Measurements from ENCODE around the gene CDH4. TPM values are rescaled to one million over a fixed set of nuclear protein-coding genes. Genes with fewer than 3 reads are reported as not detected.

CDH4 gene
- total RNA-seq, 1 donor from 2014 or later, result 0.23 TPM

- Mint-ChIP-seq H3K9me3 (ENCODE audit: unreplicated experiment) (no peaks in the 10 kb centered on the region), H3K27me3 (ENCODE audit: unreplicated experiment) (peaks cover 10% of the 10 kb centered on the region), H3K4me1 (ENCODE audit: unreplicated experiment) (no peaks in the 10 kb centered on the region), H3K27ac (ENCODE audit: unreplicated experiment) (no peak overlapping the region), H3K36me3 (ENCODE audit: low read depth, unreplicated experiment) (no peaks in the 10 kb centered on the region), H3K4me3 (ENCODE audit: unreplicated experiment) (no peak overlapping the region)
- TF ChIP-seq, protein P1, sequence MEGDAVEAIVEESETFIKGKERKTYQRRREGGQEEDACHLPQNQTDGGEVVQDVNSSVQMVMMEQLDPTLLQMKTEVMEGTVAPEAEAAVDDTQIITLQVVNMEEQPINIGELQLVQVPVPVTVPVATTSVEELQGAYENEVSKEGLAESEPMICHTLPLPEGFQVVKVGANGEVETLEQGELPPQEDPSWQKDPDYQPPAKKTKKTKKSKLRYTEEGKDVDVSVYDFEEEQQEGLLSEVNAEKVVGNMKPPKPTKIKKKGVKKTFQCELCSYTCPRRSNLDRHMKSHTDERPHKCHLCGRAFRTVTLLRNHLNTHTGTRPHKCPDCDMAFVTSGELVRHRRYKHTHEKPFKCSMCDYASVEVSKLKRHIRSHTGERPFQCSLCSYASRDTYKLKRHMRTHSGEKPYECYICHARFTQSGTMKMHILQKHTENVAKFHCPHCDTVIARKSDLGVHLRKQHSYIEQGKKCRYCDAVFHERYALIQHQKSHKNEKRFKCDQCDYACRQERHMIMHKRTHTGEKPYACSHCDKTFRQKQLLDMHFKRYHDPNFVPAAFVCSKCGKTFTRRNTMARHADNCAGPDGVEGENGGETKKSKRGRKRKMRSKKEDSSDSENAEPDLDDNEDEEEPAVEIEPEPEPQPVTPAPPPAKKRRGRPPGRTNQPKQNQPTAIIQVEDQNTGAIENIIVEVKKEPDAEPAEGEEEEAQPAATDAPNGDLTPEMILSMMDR (IDR thresholded peaks at IDR 0.05; ENCODE audit: unreplicated experiment), result no peak
- no peak for DNase-seq (ENCODE audit: low spot score)
Measured at GRCh38 chr20:61621852-61622251, 369.8 kb downstream of the CDH4 start.

- H3K9me3 Mint-ChIP-seq (ENCODE audit: unreplicated experiment), result no peaks in the 10 kb centered on the region
- H3K27me3 Mint-ChIP-seq (ENCODE audit: unreplicated experiment), result peaks cover 8% of the 10 kb centered on the region
- no peaks in the 10 kb centered on the region for H3K36me3 Mint-ChIP-seq (ENCODE audit: low read depth, unreplicated experiment)
- H3K4me1 Mint-ChIP-seq (ENCODE audit: unreplicated experiment), result no peaks in the 10 kb centered on the region
- no peak overlapping the region for H3K4me3 Mint-ChIP-seq (ENCODE audit: unreplicated experiment)
- TF ChIP-seq, protein P1 (IDR thresholded peaks at IDR 0.05; ENCODE audit: unreplicated experiment), result no peak
- no peak overlapping the region for H3K27ac Mint-ChIP-seq (ENCODE audit: unreplicated experiment)
- no peak for DNase-seq (ENCODE audit: low spot score)
Measured at GRCh38 chr20:61623451-61623850, 371.4 kb downstream of the CDH4 start.

DNA sequence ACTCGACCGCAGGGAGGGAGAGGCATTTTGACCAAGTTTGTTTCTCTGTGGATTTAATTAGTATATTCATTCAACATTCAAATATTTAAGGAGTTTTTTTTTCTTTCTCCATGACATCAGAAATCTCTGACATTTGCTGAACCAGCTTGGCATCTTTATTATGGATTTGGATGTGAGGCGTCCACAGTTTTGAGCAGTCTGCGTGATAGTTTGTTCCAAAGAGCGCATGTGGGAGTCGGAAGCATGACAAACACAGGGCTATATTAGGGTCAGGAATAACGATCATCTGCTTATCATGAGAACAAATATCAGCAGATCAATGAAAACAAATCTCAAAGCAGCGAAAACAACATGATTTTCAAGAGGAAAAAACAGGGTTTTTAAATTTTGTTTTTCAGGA is 373.2 kb downstream of the CDH4 start:
- Mint-ChIP-seq H3K4me3 (ENCODE audit: unreplicated experiment) (no peak overlapping the region), H3K27ac (ENCODE audit: unreplicated experiment) (no peak overlapping the region), H3K36me3 (ENCODE audit: low read depth, unreplicated experiment) (no peaks in the 10 kb centered on the region), H3K27me3 (ENCODE audit: unreplicated experiment) (peaks cover 7% of the 10 kb centered on the region), H3K4me1 (ENCODE audit: unreplicated experiment) (no peaks in the 10 kb centered on the region), H3K9me3 (ENCODE audit: unreplicated experiment) (no peaks in the 10 kb centered on the region)
- TF ChIP-seq, protein P1 (IDR thresholded peaks at IDR 0.05; ENCODE audit: unreplicated experiment), result no peak
- no peak for DNase-seq (ENCODE audit: low spot score)

GRCh38 chr20:61626412-61626811 is 374.4 kb downstream of the CDH4 start:
- Mint-ChIP-seq H3K9me3 (ENCODE audit: unreplicated experiment) (no peaks in the 10 kb centered on the region), H3K4me1 (ENCODE audit: unreplicated experiment) (peaks cover 3% of the 10 kb centered on the region), H3K27me3 (ENCODE audit: unreplicated experiment) (peaks cover 9% of the 10 kb centered on the region), H3K36me3 (ENCODE audit: low read depth, unreplicated experiment) (no peaks in the 10 kb centered on the region), H3K27ac (ENCODE audit: unreplicated experiment) (no peak overlapping the region), H3K4me3 (ENCODE audit: unreplicated experiment) (no peak overlapping the region)
- TF ChIP-seq, protein P1 (IDR thresholded peaks at IDR 0.05; ENCODE audit: unreplicated experiment), result no peak
- no peak for DNase-seq (ENCODE audit: low spot score)

DNA sequence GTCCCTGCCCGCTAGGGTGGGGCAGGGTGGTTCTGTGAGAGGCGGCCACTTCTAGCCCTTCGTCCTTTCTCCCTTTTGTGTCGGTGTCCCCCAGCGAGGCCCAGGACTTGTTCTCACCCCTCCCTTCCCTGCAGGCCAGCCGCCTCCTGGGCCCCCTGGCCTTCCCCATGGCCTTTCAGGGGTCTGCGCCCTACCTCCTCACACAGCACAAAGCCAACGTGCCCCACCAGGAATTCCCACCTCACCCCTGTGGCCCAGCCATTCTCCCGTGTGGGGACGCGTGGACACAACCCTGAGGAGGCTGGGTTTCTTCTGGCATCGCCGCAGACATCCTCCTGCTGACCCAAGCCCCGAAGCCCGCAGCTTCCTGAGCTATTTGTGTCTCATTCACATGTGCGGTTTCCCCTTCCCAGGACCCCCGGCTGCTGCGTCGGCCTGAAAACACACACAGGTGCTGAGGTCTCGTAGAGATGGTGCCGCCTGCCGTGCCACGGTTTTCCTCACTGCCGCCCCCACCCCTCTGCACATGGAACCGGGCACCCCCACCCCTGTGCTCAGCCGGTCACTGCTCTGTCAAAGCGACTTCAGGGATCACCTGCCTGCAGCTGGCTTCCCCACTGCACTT is 375.8 kb downstream of the CDH4 start:
- H3K27me3 Mint-ChIP-seq (ENCODE audit: unreplicated experiment), result peaks cover 9% of the 10 kb centered on the region
- no peaks in the 10 kb centered on the region for H3K9me3 Mint-ChIP-seq (ENCODE audit: unreplicated experiment)
- H3K4me3 Mint-ChIP-seq (ENCODE audit: unreplicated experiment), result no peak overlapping the region
- H3K4me1 Mint-ChIP-seq (ENCODE audit: unreplicated experiment), result peaks cover 3% of the 10 kb centered on the region
- TF ChIP-seq, protein P1 (IDR thresholded peaks at IDR 0.05; ENCODE audit: unreplicated experiment), result no peak
- no peak for DNase-seq (ENCODE audit: low spot score)
- H3K27ac Mint-ChIP-seq (ENCODE audit: unreplicated experiment), result no peak overlapping the region
- no peaks in the 10 kb centered on the region for H3K36me3 Mint-ChIP-seq (ENCODE audit: low read depth, unreplicated experiment)

Data from endothelial cell (in vitro differentiated cells).